Renal cortex interstitium (tissue), 11 donors: Measurements from ENCODE around the gene SS18. TPM values are rescaled to one million over a fixed set of nuclear protein-coding genes. Genes with fewer than 3 reads are reported as not detected.

Experiments
- DNase-seq, 11 donors: peaks; one replicate each; pipeline ENCODE4 v3.0.0-alpha.2; 2013; ENCODE audit warnings: low read depth in 9 of 11, low spot score in 4 of 11; ENCODE audit errors: extremely low read depth in 1 of 11
- polyA plus RNA-seq, 3 donors: library from polyadenylated mRNA; unstranded; fragments of 120-200 nt; gene quantifications; one replicate each; pipeline ENCODE4 v1.2.1, GENCODE V29; 2013; ENCODE audit not compliant: insufficient read length in 3 of 3

SS18 gene
- polyA plus RNA-seq, 3 donors = 94.1 to 104 (median 101) TPM

DNA sequence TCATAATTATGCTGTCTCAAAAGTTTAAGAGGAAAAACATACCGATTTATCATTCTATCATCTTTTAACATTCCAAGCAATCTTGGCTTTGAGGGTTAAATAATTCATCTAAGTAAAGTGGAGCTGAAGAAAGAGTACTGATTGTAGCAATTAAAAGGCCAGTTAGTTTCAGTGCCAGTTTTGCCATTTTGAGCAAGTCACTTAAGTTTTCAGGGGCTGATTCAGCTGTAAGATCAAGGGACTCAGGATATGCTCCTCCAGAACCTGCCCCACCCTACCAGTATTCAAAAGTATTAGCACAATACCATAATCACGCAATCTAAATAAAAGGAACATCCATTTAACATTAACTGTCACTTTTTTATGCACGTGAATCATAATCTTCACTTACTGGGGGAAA is 1.9 kb downstream of the SS18 start:
- peak in 1 of 11 donors; percentile 1 for DNase-seq

- no peak for DNase-seq
These were observed 3.5 kb downstream of the SS18 start for GRCh38 chr18:26086959-26087358.

GRCh38 chr18:26085056-26085455 is 5.4 kb downstream of the SS18 start:
- no peak for DNase-seq

DNA sequence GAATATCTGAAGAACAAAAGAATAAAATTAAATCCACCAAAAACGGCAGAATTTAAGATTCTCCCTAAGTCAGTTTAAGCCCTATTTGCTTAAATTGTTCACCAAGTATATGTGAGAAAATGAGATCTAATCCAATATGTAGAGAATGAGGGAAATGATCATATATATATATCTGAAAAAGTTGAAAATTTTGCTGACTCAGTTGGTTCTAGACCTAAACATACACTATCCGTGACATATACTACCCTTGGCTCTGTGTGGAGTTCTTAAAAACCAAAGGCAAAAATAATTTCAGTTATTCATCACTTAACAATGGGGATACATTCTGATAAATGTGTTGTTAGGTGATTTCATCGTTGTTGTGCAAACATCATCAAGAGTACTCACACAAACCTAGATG is 7.3 kb downstream of the SS18 start:
- DNase-seq = no peak

DNA sequence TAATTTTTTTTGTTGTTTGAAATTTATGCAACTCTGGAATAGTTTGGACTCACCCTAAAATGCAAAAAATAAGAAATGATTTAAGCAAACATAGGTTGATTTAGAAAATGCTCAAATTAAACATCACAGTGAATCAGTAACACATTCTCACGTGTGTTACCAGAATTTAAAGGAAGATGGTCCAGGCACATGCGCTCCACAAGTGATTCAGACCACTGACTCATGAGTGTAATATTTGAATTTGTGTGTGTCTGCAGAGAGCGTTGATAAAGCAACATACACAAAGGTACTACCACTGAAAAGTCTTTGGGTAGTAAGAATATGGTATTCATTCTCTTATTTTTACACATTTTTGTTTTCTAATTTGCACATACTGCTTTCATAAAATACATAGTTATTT is 7.9 kb downstream of the SS18 start:
- DNase-seq = no peak

GRCh38 chr18:26074246-26074645 is 16.2 kb downstream of the SS18 start:
- no peak for DNase-seq

- DNase-seq = no peak
These were observed 16.7 kb downstream of the SS18 start for GRCh38 chr18:26073758-26074157.

DNA sequence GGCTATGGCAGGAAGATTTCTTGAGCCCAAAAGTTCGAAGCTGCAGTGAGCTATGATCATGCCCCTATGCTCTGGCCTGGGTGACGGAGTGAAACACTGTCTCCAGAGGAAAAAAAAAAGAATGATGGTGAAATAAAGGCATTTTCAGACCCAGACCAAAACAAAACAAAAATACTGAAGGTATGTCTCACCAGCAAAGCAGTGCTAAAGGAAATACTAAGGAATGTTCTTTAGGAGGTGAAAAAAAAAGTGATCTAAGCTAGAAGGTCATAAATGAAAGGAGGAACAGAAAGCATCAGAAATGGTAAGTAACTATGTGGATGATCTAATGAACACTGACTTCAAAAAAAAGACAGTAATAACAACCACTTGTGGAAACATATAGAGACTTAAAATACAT is 18.7 kb downstream of the SS18 start:
- no peak for DNase-seq

DNA sequence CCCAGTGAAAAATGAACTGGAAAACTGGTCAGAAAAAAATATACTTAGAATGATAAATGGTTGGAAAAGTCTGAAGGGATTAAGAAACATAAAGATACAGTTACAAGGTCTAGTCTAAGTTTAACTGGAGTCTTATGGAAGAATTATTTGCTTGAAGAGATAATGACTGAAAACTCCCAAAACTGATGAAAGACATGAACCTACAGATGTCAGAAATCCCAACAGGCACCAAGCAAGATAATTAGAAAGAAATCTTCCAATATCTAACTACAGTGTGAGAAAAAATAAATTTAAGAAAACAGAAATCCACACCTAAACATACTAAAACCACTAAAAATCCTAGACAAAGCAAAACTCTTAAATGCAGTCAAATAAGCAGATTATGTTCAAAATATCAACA is 19.4 kb downstream of the SS18 start:
- DNase-seq = no peak

DNA sequence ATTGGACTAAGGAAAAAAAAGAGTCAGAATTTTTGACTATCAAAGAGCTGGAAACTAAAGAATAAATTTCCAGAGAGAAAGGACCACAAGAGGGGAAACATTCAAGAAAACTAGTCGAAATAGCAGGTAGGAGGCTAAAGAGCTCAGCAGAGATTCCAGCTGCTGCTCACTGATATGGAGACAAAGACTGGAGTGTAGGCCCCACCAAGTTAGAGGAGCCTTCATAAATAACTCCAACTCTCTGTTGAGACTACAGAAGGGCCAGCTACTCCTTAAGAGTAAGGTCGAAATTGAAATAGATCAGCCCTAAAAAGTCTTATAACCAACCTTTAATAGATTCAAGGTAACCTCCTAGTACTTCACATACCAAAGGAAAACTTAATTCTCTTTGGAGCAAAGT is 31.1 kb downstream of the SS18 start:
- DNase-seq = no peak

DNA sequence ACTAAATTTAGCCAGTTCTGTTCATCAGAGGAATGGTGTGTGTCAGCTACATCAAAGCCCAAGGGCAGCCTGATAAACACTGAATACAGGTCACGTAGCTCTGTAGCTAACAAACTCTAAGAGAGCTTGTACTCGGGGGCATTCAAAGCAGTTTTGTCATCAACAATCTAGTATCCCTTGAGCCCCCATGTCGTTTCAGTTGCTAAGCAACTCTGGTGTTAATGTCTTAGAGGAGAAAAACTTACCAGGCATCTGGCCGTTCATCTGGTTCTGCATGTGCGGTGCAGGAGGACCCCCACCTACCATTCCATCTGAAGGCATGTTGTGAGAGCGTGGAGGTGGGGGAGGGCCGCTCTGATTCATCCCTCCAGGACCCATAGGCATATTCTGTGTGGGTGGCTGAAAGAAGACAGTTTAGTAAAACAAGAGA is 33.1 kb downstream of the SS18 start:
- DNase-seq = no peak

GRCh38 chr18:26056291-26056690 is 34.1 kb downstream of the SS18 start:
- DNase-seq = no peak

DNA sequence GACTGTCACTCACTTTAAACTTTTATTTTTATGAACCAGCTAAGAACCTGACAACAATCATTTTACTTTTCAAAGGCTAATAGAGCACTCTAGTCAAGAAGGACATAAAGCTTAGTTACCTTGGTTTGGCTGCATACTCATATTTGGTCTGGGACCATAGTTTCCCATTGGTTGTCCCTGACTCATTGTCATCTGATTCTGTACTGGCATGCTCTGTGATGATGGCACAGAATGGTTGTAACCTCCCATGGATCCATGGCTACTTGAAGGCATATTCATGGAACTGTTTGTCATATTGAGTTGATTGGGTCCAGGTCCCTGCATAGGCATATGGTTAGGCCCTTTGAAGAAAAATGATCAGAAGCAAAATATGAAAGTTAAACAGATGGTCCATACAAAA is 37.9 kb downstream of the SS18 start:
- DNase-seq = no peak

- DNase-seq = peak in 1 of 11 donors; percentile 3
These were observed 38.6 kb downstream of the SS18 start for GRCh38 chr18:26051843-26052242.

- no peak for DNase-seq
These were observed 43.9 kb downstream of the SS18 start for GRCh38 chr18:26046419-26047077.

GRCh38 chr18:26044807-26045206 is 45.6 kb downstream of the SS18 start:
- DNase-seq = no peak

- no peak for DNase-seq
These were observed 50.3 kb downstream of the SS18 start for GRCh38 chr18:26040051-26040656.

- no peak for DNase-seq
These were observed 51.2 kb downstream of the SS18 start for GRCh38 chr18:26039203-26039602.

DNA sequence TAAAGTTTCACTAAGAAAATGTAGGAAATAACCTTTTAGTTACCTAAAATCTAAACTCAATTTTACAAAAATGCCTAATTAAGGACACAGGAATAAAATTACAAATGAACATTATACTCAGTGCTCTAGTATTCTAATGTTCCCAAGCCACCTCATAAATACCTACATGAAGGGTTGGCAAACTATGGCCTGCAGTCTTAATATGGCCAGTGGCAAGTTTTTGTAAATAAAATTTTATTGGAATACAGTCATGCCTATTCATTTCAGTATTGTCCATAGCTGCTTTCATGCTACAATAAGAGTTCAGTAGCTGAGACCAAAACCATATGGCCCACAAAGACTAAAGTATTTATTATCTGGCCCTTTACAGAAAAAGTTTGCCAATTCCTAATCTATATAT is 53.8 kb downstream of the SS18 start:
- DNase-seq = no peak

DNA sequence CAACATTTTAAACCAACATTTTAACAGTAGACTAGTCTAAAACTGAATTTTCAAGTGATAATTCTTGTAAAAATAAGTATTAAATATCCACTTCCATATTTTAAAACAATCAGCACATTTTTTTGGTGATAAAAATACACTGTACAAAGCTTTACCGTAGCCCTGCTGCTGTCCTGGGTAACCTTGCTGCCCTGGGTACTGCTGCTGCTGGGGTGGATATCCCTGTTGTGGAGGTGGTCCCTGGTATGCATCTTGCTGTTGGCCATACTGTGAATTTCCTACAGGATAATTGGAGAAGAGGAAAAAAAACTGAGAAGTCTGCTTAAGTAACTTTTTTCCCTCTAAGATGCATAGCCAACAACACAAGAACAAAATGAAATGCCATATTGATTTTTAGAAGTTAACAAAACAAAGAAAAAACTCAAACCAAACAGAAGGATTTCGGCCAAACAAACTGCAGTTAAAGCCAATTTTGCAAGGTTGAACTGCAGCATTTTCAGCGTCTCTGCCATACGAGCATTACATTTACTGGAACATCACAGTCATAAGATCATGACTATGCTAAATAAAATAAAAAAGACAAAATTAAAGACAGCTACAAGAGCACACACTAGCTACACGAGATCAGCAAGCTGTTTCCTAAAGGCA is 55.4 kb downstream of the SS18 start:
- no peak for DNase-seq

DNA sequence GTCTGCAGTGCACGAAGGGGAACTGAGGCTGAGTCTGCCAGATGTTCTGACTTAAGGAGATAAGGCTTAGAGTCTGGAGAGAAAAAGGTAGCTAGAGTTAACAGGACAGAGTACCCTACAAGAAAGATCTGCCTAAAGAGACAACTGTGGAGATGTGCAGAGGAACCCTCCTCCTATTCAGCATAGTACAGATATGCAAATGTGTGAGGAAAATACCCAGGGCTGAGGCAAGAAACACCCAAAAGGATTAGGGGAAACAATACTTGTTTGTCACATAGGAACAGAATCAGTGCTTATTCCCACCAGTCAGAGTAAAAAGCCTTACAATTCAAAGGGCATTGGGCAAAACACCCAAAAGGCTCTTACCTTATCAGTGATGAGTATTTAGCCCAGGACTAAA is 67.8 kb downstream of the SS18 start:
- no peak for DNase-seq
